GM19463 (cell line): Measurements from ENCODE around the gene PARP8.

ENCODE experiments used
- ATAC-seq: cut with Tn5 transposase; IDR thresholded peaks from one replicate; pipeline ENCODE4 v1.9.1; 2021; ENCODE audit warnings: mild to moderate bottlenecking, moderate library complexity; ENCODE audit not compliant: unreplicated experiment

Gene PARP8

GRCh38 chr5:50832657-50833284, 166.3 kb downstream of the PARP8 start:
- ATAC-seq = no peak

- no peak for ATAC-seq
Observed at GRCh38 chr5:50836356-50836755, 169.9 kb downstream of the PARP8 start.

GRCh38 chr5:50839472-50839871, 173.0 kb downstream of the PARP8 start:
- no peak for ATAC-seq

GRCh38 chr5:50843091-50843490, 176.7 kb downstream of the PARP8 start:
- no peak for ATAC-seq

- ATAC-seq = no peak
Observed at GRCh38 chr5:50846261-50846660, 179.8 kb downstream of the PARP8 start.

GRCh38 chr5:50849554-50849953, 183.1 kb downstream of the PARP8 start:
- no peak for ATAC-seq

- ATAC-seq = peak; percentile 84
Observed at GRCh38 chr5:50853151-50853550, 186.7 kb downstream of the PARP8 start.

- ATAC-seq = no peak
Observed at GRCh38 chr5:50854082-50854481, 187.6 kb downstream of the PARP8 start.

- ATAC-seq = no peak
Observed at GRCh38 chr5:50855001-50855400, 188.6 kb downstream of the PARP8 start.

- peak; percentile 60 for ATAC-seq
Observed at GRCh38 chr5:50856401-50857119, 190.1 kb downstream of the PARP8 start.

- no peak for ATAC-seq
Observed at GRCh38 chr5:50863534-50864170, 197.2 kb downstream of the PARP8 start.

- ATAC-seq = no peak
Observed at GRCh38 chr5:50864466-50864865, 198.0 kb downstream of the PARP8 start.

GRCh38 chr5:50866415-50866814, 200.0 kb downstream of the PARP8 start:
- ATAC-seq = no peak

GRCh38 chr5:50867140-50867539, 200.7 kb downstream of the PARP8 start:
- ATAC-seq = no peak

- no peak for ATAC-seq
Observed at GRCh38 chr5:50873595-50874277, 207.3 kb downstream of the PARP8 start.

- ATAC-seq = no peak
Observed at GRCh38 chr5:50874306-50875001, 208.0 kb downstream of the PARP8 start.

GRCh38 chr5:50875002-50875344, 208.5 kb downstream of the PARP8 start:
- ATAC-seq = no peak

GRCh38 chr5:50878470-50878869, 212.0 kb downstream of the PARP8 start:
- ATAC-seq = no peak

- no peak for ATAC-seq
Observed at GRCh38 chr5:50881407-50881806, 215.0 kb downstream of the PARP8 start.

- ATAC-seq = no peak
Observed at GRCh38 chr5:50886657-50887345, 220.4 kb downstream of the PARP8 start.
